GM19035 (cell line): Measurements from ENCODE around the gene PRRG4.
"Not testable (repeated sequence)": the region's sequence is repeated elsewhere in the genome, so short reads cannot be mapped to it uniquely, and the experiment has no call there.

ENCODE experiments used
- ATAC-seq: cut with Tn5 transposase; IDR thresholded peaks from one replicate; pipeline ENCODE4 v1.9.1; 2021; ENCODE audit not compliant: unreplicated experiment

The PRRG4 gene

DNA sequence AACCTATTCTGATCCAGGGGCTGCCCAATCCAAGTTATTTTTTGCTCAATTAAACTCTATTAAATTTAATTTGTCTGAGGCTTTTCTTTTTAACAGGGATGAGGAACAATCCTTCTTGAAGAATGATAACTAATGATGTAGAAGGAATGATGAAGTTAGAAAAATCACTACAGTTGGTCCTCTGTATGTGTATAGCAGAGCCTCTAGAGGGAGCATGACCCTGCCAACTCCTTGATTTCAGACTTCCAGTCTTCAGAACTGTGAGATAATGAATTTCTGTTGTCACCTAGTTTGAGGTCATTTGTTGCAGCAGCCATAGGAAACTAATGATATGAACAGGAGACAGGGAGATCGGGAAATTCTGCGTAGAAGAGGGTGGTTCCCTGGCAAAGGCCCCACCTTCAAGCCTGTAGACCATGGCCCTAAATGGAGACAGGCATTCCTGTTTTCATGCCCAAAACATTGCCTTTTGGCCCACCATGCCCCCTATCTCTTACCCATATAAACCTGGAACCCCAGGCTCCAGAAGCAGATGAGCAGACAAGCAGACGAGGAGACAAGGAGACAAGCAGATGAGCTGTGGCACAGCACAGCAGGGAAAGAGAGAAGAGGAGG lies 55.1 kb downstream of the PRRG4 start:
- no peak for ATAC-seq

DNA sequence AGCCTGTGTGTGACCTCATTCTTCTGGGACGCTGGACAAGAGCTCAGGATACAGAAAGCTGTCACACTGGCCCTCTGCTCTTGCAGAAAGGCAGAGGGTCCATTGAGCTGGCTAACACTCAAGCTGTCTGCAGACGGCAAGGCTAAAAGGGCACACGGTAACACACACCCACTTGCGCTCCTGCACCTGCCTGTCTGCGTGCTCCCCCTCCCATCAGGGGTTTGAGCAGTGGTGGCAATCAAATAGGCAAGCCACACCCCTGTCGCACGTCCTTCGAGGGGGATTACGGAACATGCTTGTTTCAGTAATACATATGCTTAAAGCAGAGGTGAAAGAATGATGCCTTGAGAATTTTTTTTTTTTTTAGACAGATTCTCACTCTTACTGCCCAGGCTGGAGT lies 55.8 kb downstream of the PRRG4 start:
- no peak for ATAC-seq

DNA sequence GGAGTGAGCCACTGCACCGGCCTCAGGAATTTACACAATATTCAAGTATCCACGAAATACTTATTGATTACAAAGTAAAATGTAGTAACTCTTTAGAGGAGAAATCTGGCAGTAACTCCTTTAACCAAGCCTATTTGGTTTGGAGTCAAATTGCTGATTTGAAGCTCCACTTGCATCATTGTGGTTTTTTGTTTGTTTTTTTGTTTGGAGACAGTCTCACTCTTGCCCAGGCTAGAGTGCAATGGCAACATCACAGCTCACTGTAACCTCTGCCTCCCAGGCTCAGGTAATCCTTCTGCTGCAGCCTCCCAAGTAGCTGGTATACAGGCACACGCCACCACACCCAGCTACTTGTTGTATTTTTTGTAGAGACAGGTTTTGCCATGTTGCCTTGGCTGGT lies 56.5 kb downstream of the PRRG4 start:
- ATAC-seq: no peak

DNA sequence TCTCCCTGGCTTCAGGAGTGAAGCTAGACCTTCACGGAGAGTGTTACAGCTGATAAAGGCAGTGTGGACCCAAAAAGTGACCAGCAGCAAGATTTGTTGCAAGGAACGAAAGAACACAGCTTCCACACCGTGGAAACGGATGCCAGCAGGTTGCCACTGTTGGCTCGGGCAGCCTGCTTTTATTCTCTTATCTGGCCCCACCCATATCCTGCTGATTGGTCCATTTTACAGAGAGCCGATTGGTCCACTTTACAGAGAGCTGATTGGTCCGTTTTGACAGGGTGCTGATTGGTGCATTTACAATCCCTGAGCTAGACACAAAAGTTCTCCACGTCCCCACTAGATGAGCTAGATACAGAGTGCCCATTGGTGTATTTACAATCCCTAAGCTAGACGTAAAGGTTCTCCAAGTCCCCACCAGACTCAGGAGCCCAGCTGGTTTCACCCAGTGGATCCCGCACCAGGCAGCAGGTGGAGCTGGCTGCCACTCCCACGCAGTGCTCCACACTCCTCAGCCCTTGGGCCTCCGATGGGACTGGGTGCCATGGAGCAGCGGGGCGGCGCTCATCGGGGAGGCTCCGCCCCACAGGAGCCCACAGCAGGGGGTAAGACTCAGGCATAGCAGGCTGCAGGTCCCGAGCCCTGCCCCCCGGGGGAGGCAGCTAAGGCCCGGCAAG lies 58.1 kb downstream of the PRRG4 start:
- ATAC-seq: not testable (repeated sequence)

DNA sequence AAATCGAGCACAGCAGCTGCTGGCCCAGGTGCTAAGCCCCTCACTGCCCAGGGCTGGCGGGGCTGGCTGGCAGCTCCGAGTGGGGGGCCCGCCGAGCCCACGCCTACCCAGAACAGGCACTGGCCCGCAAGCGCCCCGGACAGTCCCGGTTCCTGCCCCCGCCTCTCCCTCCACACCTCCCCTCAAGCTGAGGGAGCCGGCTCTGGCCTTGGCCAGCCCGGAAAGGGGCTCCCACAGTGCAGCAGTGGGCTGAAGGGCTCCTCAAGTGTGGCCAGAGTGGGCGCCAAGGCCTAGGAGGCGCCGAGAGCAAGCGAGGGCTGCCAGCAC lies 58.6 kb downstream of the PRRG4 start:
- not testable (repeated sequence) for ATAC-seq

DNA sequence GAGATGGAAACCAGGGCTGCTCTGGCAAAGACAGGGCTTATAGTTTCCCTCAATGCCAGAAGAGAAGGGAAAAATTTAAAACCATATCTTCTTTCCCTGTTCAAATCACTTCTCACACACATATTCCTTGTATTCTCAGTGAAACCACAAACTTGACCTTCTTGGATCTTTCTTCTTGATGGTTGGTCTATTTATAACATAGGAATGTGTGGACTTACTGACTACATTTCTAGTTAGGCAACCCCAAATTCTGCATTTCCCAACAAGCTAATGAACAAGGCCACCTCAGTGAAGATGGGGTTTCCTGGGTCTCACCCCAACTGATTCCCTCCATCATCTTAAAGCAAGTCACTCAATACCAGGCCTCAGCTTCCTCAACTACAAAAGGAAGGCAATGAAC lies 59.1 kb downstream of the PRRG4 start:
- no peak for ATAC-seq

DNA sequence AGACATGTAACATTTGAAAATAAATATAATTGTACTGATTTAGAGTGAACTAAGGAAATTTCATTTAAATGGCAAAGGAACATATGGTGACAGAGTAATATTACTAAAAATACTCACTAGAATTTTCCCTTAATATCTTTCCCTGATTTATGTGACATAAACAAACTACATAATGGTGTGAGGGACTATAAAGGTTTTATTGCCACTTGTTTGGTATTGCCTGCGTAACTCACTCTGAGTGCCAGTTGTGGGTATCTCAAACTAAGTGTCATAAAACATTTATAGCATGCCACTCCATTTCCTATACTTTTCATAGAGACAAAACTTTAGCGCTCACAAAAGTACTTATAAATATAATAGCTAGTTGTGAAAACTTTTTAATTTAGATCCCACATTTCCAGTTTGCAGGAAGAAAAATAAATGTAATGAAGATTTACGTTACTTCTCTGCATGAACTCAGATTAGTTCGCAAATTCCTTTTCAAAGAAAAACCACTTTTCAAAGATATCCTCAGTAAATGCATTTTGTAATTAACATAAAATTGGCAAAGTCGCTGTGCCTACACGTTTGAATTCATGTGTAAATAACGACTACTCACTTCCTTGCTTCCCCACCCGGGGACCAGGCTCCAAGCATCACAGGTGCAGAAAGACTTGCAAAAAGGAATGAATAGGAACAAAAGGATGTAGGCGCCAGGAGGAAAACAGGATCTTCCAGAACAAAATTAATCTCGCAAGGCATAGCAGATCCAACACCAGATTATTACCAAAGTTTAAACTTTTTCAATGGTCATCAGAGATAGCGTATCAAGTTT lies 61.3 kb downstream of the PRRG4 start:
- ATAC-seq: no peak

DNA sequence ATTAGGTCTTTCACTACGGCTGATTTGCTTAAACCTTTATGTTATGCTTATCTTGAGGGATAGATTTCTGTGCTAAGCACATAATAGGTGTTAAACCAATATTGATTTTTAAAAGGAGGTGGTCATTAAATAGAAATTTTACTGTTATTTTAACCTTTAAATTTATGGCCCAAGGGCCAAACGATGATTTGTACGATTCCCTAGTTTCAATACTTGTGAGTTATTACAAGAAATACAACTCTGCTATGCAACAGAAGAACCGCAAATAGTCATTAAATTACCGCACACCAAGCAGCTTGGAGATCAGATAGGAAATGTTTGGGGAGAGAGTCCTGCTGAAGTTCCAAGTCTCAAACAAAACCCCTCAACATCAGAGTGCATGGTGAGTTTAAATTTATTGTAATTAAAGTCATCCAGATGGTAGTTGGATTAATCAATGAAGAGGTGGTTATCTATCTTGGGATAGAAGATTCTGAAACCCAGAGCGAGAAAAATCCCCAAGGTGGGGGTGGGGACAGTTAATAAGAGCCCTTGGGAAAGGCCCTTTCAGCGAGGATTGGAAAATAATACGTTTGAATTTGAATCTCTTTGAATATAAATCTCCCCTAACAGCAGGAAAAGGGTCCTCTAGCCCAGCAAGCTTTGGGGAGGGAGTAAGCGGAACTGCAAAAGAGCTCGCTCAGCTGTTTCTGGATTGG lies 62.1 kb downstream of the PRRG4 start:
- ATAC-seq: no peak

DNA sequence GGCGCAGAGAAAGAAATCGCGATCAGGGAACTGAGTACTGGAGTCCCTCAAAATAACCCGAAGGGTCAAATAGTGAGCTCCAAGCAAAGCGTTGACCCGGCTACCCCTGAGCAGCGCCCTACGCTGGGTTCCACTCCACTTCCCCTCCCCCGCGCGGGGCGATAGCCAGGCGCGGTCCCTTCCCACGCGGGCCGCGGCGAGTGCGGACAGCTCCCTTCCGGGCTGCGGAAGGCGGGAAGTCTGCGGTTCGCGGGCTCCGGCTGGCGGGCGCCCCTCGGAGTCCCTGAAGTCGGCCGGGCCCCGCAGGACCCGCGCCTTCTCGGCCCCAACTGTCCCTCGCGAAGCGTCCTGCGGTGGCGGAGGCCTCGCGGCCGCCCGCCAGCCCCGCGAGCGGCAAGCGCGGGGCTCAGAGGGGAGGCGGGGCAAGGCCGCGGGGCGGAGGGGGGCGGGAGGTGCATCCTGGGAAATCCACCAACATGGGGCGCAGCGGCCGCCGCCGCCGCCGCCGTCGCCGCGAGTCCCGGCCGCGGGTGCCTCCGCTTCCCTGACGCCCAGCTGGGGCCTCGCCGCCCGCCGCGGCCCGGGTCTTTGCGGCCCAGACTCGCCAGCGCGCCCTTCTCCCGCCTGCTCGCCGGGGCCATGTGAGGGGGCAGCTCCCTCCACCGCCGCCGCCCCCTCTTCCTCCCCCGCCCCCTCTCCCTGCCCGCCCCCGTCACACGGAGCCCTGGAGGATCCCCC lies 62.8 kb downstream of the PRRG4 start, which contains the start of gene QSER1:
Gene QSER1 (plus strand): TSS at position 457 of the 738 bp plus-strand sequence. CDS start 315 bp downstream, outside the sequence.
- ATAC-seq: peak; percentile 69

DNA sequence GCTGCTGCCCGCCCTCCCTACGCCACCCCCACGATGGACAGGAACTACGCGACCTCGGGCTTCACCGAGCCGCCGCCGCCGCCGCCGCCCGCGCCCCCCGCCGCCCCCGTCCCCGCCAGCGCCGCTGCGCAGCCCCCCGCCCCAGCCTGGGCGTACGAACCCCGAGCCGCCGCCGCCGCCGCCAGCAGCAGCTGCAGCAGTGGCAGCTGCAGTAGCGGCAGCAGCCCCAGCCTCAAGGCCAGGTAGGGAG lies 63.3 kb downstream of the PRRG4 start:
- no peak for ATAC-seq

DNA sequence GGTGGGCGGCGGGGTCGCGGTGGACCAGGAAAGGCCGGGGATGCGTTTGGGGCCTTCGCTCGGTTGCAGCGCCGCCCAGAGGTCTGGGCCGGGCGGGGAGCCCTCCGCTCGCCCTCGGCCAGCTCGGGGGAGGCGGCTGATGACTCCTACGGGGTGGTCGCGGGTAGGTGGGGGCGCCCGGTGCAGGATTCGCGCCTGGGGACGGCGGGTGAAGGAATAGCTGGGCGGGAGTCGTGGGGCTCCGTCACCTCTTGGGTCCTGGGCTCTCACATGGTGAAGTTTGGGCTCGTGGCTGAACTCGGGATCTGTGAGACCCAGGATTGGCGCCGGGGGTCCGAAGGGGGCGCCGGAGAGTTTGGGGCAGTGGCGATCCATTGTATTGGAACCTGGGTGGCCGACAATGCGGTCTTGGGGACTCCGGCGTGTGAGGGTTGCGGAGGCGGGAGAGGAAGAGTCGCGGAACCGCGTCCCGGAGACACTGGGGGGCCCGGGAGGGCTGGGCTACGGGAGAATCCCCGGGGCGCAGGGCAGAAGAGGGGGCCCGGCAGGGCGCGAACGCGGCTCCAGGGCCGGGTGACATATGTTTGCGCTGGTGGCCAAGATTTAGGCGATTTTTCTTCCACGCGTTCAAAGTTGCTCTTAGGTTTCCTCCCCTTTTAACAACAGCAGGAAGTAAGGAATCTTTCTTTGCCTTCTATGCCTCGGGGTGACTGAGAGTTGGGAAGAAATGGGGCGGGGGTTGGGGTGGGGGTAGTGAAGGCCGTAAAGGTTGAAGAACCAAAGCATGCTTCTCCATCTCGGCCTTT lies 63.8 kb downstream of the PRRG4 start:
- ATAC-seq: peak; percentile 36

DNA sequence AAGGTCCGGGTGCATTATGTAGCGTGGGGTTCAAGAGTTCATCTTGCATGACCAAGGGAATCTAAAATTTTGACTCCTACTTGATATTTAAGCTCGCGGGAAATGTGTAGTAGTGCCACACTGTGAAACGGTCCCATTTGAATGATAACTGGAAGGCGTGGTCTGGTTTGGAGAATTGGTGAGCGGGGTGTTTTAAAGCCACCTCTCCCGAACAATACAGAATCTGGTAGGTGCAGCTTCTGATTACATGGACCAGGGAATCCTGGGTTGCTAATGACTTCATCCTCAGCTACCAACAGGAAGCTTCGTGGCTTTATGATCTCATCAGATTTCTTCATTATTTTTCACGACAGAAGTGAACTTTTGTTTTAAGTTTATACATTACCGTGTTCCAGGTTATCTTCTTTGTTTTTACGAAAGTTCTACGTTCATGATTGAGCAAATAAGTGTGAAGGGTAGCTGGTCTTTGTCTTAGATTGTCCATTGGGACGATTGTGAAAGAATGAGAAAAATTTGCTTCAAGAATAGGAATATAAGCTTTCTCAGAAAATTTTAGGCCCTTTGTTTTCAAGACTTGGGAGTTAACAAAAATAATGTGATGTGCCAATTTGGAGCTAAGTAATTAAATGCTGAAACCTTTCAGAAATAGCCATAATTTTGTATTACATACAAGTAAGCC lies 64.6 kb downstream of the PRRG4 start:
- ATAC-seq: no peak

DNA sequence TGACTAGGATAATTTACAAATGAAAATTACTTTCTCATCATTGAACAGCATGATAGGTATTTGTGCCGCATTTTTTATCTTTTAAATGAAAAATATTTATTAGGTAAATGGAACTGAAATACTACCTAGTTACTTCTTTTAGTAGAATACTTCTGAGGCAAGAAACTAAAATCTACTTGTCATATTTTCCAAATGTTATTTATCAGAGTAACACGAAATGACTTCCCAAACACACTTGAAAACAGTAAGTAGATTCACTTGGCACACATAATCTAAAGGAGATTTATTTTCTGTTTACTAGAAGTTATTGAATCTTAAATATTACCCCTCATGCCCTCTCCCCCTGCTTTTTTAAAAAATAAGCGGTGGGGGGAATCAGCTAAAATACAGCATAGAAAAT lies 65.2 kb downstream of the PRRG4 start:
- ATAC-seq: no peak

DNA sequence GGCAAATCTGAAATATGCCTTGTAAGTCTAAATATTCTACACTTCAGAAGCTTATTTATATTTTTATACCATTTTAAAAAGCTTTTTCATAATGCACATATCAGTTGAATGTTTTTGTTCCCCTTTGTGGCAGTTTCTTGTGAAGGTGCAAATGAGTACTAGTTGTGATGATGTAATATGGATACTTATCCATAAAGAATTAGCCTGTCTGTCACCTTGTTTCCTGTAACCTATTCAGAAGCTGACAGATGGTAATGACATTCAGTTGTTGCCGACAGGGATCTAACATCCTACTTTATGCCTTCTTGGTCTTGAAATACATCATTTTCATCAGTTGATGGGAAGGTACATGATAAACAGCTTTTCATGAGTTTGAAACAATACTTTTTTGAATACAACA lies 65.7 kb downstream of the PRRG4 start:
- ATAC-seq: no peak

DNA sequence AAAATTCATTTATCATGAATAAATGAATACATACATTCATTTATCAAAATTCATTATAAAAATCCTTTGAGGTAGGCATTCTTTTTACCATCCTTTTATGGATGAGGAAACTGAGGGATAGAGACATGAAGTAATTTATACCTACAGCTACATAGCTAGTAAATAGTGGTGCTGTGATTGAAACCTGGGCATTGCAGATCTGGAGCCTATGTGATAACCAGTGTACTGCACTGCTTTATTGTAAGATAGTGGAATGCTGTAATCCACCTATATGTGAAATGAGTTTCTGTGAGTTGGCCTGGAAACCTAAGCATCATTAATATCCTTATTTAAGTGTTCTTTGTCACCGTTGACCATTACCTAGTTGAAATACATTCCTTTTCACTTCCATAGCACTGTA lies 67.4 kb downstream of the PRRG4 start:
- ATAC-seq: no peak

DNA sequence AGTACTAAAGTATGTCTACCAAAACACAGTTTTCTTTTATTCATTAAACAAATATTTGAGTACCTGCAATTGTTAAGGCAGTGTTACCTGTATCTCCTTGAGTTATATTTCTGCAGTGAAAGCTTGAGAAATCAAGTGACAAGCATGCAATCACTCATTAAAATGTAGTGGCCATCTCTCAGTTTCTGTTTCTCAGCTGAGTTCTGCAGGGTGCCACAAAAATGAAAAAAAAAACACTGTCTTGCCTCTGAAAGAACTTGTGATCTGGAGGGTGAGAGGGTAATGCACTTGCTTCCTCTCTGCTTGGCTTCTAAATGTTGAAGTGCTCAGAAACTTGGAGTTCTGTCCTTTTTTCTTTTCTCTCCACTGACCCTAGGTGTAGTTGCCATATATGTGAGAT lies 69.7 kb downstream of the PRRG4 start:
- peak; percentile 77 for ATAC-seq

DNA sequence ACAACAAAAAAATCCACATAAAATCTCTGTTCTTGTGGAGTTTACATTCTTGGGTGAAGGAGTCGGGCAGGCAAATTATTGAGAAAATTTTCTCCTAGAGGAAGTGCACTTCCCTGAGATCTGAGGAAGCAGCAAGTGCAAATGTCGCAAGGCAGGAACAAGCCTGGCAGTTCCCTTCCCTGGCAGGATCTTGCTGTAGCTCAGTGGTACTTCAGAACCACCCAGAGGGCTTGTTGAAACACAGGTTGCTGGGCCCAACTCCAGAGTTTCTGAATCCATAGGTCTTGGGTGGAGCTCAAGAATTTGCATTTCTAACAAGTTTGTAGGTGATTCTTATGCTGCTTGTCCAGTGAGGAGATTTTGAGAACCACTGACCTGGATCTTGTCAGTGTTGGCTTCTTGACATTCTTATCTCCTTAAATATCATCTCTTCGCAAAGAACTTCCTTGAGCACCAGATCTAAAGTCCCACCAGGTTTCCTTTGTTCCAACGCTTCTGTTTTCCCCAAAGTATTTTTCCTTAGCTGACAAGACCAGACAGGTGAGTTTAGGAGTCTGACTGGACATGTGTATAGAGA lies 72.5 kb downstream of the PRRG4 start:
- ATAC-seq: no peak

DNA sequence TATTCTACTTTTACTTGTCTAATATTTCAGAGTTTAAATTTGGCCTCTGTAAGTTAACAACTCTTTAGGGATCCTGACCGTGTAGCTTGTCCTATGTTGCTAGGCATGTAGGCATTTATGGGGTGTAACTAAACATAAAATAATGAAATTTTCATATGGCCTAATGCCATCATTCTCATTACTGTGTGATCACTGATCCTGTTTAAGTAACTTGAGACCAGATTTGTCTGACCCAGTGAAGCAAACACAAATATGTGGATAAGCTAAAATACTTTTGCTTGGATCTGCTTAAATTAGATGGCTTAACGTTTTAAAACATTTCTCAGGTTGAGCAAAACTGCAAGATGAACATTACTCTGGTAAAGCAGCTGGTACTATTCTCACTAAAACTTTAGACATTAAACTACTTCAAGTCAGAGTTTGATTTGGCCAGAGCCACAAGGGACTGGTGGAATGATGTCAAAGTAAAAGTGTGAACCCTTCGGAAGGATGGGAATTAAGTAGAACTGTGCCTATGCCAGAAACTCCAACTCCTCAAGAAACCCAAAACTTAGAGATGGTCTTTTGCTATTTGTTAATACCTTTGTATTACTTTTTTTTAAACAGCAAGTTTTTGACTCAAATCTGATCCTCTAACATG lies 75.4 kb downstream of the PRRG4 start:
- ATAC-seq: no peak
